HG02884 (cell line): ENCODE measurements around the gene MAN2B2.

Source experiments
- ATAC-seq: cut with Tn5 transposase; IDR thresholded peaks from one replicate; pipeline ENCODE4 v1.9.1; 2021; ENCODE audit warnings: mild to moderate bottlenecking, moderate library complexity; ENCODE audit not compliant: unreplicated experiment

Gene MAN2B2

DNA sequence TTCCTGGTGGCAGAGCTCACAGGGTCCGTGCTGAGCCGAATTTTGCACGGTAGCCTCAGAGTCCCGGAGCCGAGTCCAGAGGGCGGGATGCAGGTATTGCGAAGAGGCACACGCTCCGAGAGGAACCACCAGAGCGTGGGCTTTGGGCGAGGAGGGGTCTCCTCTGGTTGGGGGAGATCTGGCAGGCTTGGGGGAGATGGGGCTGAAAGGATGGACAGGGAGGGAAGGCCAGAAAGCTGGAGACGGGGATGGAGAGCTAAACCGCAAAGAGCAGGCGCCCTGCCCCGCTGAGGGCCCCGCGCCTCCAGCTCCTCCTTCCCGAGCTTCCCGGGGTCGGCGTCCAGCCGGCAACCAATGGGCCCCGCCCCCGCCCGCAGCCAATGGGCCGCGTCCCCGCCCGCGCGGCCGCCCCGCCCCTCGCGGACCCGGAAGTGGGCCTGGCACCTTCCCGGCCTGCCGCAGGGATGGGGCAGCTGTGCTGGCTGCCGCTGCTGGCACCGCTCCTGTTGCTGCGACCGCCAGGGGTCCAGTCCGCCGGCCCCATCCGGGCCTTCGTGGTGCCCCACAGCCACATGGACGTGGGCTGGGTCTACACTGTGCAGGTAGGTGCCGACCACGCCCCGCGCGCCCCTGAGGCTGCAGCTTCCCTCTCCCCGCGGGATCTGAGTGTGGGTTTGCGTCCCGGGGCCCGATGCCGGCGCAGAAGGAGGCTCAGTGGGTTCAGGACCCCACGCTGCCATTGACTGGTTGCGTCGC is at the start of gene MAN2B2:
Gene MAN2B2 (plus strand): TSS at position 443 of the 756 bp plus-strand sequence. CDS start 22 bp downstream, at position 465.
- peak; percentile 84 for ATAC-seq

DNA sequence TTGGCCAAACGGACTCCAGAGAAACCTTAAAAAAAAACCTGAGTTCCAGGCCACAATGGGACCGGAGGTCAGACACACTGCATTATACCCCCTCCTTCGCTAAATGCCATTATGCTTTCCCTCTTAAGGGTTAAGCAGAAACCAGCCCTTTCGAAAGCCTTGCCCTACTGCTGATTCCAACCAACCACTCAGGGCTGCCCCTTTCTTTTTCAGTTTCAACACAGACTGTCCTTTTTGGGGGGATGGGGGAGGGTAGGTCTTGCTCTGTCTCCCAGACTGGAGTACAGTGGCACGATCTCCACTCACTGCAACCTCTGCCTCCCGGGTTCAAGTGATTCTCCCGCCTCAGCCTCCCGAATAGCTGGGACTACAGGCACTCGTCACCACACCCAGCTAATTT is 49.5 kb upstream of the MAN2B2 start:
- no peak for ATAC-seq

DNA sequence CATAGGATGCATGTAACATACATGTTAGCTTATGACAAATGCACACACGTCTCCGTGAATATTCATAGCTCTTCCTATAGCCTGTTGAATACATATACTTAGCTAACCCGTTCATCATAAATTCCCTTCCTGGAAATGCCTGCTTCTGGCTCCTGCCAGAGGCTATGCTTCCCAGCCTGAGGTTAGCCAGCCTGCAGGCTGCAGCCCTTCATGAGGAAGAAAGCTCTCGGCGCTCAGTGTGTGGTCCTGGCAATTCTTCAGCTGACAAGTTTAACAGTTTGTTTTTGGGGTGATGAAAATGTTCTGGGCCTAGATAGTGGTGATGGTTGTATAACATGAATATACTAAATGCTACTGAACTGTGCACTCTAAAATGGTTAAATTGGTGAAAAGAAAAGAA is 48.8 kb upstream of the MAN2B2 start:
- no peak for ATAC-seq

DNA sequence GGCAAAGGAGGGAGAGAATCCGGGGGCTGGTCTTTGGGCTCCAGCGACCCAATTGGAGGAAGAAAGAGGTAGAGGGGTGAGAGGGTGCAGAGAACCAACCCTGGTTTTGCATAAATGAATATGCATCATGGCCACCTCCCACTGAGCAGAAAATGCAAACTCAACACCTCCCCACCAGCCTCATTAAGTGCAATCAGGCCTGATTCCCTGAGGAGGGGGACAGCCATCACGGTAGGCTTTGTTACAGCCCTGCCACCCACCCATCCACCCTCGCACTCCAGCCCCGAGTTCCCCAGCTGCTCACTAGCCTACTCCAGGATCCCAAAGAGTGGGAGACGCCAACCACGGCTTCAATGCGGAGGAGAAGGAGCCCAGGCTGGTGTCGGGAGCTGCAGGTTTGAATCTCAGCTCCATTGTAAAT is 48.3 kb upstream of the MAN2B2 start:
- no peak for ATAC-seq

DNA sequence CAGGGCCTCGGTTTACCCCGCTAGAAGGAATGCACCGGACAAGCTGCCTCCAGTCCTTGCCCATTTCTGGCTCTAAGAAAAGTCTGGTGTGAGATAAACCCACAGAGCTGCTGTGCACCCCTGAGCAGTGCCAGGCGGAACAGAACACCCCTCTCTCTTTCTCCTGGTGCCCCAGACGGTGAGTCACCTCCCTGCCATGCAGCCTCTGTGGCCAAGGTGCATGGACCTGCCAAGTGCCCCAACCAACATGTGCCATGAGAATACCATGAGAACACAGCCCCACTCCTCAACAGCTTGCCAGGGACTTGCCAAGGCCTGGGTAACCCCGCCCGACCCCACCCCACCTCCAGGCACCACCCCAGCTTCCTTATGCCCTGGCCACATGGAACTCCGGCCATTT is 47.7 kb upstream of the MAN2B2 start:
- no peak for ATAC-seq

DNA sequence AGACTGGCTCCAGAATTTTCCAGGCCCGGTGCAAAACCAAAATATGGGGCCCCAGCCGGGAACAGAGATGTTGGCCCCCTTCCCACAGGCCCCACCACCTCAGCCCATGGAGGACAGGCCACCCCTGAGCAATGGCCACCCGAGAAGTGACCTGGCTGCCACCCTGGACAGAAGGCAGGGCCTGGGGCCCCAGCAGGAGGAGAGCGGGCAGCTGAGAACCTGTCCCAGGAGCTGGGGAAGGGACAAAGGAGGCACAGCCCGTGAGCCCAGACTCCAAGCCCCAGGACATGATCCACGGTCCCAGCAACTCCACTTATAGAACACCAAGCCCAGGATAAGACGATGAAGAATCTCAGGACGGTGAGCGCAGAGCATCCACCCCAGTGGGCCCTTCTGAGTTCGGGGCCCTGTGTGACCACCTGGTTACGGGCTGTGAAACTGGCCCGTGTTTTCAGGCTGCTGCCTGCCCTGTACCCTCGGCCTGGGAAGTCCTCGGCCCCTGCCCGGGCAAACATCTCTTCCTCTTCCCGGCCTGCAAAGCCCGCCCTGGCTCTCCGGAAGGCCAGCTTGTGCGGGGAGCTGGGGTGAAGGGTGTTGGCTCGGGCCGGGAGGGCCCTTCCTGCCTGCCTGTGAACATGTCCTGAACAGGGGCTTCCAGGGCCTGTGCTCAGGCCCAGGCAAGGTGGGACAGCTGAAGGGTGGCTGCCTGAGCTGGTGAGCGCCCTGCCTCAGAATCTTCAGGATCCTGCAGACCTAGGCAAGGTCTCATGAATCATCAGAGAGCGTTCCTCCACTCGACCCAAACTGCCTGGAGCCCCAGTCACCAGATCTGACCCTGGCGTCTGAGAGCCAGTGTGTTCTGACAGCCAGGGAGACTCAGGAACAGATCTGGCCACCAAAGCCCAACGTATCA is 47.0 kb upstream of the MAN2B2 start:
- no peak for ATAC-seq

DNA sequence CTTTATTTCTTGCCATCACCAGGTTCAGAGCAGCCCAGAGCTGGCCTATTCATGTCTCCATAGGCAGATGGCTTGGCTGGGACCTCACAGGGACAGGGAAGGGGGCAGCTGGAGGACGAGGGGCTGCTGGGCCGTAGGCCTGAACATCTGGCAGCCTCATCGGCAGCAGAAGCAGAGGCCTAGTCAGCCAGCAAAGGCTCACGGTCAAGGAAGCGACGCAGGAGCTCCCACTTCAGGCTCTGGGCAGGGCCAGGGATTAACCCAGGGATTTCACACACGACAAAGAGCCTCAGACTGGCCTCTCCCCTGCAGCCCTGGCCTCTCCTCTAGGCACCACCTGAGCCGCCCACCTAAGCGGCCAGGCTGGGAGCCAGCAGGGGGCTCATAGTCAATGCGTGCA is 46.0 kb upstream of the MAN2B2 start:
- ATAC-seq = no peak

DNA sequence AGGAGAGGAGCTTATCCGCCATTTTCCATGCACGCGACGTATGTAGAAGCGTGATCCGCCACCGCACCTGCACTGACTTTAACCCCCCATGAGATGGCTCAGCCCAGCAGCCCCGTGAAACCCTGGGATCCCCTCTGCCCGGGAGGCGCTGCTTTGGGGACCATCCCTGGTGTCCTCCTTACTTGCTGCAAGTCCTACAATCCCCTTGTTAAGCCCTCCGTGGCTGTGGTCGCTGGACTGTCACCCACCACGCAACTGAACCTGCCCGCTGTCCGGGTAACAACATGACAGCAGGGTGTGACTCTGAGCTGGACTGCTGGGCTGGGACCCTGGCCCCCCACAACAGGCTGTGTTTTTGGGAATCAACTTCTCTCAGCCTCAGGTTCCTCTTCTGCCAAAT is 44.7 kb upstream of the MAN2B2 start:
- ATAC-seq = no peak

DNA sequence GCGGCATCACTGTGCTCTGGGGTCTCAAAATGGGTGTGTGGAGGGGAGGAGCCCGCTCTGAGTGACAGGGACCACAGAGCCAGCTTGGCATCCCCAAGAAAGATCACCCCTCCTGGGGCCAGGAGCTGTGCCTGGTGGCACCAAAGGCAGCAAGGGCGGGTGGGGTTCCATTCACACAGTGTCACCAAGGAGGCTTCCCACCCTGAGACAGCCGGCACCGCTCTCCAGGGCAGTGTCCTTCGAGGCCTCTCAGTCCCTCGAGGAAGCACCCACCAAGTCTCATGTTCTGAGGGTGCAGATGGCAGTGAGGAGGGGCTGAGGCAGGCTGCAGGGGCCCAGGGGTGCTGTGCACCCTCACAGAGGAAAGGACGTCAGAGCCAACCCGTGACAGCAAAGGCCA is 44.0 kb upstream of the MAN2B2 start:
- ATAC-seq = no peak

DNA sequence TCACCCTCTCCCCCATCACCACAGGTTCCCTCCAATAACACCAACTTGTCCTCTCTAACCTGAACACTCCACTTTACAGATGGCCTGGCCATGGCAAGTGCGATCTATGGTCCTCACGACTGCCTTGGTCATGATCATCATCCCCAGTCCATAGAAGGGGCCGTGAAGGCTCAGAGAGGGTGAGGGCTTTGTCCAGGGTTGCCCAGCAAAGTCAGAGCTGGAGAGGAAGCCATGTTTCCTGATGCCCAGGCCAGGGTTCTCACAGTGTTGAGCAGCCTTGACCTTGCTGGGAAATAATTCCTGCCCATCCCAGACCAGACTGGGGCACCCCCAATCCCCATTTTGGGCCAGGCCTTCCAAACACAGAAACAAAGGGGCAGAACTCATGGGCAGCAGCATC is 42.9 kb upstream of the MAN2B2 start:
- ATAC-seq = no peak

DNA sequence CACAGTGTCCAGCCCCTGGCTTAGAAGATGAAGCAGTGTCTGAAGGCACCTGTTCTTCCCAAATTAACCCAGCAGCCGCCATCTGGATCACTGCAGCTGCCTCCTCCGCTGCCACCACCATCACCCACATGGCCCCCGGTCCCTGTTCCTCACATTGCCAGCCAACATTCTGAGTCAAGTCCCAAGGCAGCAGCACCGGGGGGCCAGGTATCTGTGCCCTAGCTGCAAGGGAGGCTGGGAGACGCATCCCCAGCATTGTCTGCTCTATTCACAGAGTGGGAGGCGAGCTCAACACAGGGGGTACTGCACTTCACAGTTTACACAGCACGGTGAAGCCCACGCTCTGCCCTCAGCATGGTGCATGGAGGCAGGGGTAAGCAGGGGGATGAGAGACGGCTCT is 42.3 kb upstream of the MAN2B2 start:
- no peak for ATAC-seq

DNA sequence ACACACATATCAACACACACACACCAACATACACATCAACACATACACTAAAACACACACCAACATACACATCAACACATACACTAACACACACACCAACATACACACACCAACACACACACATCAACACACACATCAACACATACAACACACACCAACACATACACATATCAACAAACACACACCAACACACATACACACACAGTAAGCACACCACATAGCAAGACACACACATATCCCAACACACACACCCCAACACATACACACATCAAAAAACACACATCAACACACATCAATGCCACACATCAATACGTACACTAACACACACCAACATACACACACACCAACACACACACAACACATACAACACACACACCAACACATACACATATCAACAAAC is 40.9 kb upstream of the MAN2B2 start:
- ATAC-seq = no peak

DNA sequence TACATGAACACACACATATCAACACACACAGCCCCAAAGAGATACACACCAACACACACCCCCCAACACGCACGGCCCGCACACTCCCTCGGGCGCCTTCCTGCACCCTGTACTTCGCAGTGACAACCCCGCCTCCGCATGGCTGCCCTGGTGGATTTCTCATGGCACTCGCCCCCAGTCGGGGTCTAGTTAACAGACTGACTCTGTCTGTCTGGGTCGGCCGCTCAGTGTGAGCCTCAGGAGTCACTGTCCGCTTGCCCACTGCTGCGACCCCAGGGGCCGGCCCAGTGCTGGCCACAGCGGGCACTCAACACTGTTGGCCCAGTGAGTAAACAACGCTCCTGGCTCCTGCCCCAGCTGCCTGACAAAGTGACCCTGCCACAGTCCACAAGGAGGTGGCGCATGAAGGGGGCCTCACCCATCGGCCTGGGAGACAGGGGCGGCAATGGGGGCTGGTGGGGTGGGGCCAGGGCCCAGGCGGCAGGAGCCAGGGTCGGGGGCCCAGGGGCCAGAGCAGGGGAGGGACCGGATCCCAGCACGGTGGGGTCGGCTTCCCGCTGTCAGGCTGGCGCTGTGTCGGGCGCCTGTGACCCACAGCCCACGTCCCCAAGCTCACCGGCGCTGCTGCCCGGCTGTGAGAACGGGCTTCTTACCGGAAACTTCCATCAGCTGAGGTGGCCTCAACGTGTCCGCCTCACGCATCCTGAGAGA is 40.2 kb upstream of the MAN2B2 start:
- no peak for ATAC-seq

DNA sequence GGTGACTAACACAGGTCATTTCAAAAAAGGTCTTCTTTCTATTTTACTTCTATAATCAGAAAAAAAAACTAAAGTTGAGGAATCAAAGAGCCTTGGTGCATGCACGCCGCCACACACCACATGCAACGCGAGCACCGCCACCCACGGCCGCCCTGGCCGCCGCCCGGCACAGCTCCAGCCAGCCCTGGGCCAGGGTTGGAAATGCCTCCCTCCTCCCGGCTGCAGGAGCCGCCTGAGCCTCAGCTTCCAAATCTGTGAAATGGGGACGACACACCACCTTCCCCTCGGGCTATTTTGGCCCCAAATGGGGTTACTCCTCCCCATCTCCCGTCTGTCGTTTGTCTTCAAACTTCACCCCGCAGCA is 39.7 kb upstream of the MAN2B2 start:
- no peak for ATAC-seq

DNA sequence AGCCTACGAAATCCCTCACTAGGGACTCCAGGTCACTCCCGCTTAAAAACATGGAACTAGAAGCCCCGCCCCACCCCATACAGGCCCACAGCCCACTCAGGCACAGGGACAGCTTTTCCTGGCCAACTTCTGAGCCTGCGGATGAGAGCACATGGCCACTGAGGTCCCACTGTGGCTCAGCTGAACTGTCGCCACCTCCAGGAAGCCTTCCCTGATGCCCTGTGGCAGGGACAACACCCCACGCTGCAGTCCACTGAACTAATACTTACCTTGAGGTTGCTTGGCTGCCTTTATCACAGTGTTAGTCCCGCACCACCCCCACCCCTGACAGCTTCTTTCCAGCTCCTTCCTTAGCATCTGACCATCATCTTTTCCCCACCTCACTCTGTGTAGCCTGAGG is 39.3 kb upstream of the MAN2B2 start:
- no peak for ATAC-seq

DNA sequence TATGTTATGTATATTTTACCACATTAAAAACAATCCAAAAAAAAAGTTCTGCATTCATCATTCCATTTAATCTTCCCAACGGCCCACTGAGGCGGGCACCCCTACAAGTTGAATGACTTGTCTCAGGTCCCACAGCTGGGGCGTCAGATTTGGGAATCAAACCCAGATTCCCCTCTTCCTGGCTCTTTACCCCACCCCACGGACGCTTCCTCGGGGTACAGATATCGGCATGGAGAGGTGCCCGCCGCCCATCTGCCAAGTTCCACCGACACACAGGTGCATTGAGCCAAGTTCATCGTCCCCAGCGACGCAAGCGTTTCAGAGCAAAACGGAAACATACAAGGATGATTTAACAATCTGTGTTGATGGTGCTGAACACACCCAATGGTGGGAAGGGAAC is 36.9 kb upstream of the MAN2B2 start:
- no peak for ATAC-seq

DNA sequence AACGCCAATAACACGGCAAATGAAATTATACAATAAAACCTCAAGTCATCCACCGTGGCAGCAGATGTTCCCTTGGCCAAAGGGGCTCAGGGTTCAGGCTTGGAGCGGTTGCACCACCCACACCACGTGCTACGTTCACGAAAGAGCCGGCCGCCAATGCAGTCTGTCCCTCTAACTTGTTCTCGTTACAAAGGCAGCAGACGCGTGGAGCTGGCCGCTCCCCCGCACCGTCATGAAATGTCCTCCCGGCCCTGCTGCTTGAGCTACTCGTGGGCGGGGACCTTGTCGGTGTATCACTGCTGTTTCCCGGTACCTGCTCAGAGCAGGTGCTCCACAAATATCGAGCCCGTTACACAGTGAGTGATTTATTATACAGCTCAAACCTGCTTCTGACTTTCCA is 36.4 kb upstream of the MAN2B2 start:
- no peak for ATAC-seq

DNA sequence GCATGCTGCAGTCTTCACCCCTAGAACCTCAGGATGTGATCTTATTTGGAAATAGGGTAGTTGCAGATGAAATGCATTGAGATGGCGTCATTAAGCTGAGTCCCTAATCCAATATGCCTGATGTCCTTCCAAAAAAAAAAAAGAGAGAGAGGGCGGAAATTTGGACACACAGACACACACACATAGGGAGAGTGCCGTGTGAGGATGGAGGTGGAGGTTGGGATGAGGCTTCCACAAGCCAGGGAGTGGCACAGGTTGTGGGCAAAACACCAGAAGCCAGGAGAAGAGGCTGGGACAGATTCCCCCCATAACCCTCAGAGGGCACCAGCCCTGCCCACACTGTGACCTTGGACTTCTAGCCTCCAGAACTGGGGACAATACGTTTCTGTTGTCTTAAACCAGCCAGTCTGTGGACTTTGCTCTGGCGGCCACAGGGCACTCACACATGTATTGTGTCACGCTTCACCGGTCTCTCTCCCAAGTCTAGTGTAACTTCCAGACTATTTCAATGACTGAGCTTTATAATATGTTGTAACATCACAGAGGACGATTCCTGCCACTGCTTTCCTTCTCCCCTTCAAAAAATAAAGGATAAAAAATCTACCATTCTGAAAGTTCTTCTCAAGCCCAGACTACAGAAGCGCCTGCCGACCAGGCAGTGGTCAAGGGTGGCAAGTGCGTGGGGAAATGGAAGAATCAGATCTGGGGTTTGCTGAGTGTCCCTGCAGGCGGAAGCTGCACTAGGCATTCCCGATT is 35.8 kb upstream of the MAN2B2 start:
- ATAC-seq = no peak

DNA sequence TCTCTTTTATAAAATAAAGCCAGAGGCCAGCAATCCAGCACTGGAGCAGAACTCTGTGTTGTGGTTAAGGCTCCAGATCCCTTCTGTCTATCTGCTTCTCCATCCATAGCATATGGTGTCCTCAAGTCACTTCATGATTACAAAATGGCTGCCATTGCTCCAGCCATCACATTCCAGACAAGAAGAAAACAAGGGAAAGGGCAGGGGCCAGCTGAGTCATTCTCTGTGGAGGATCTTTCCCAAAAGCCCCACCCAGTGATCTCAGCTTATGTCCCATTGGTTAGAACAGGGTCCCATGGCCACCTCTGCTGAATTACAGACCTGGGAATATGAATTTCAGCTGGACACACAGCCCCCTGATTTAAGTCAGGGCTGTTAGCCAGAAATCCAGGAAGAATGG is 34.1 kb upstream of the MAN2B2 start:
- no peak for ATAC-seq

DNA sequence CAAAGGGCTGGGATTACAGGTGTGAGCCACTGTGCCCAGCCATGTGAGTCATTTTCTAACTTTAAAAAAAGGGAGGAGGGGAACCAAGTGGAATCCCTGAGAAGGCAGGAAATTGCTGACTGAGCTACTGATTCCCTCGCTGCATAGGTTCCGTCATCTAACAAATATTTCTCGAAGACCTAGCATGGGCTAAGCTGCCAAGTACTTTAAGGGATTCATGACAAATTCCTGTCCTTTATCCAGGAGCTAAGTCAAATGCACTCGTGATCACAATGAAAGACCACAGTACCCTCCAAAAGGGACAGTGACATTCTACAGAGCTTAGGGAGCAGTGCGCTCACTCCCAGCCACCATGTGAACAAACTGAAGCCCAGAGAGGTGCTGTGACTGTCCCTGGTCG is 33.2 kb upstream of the MAN2B2 start:
- ATAC-seq = no peak

DNA sequence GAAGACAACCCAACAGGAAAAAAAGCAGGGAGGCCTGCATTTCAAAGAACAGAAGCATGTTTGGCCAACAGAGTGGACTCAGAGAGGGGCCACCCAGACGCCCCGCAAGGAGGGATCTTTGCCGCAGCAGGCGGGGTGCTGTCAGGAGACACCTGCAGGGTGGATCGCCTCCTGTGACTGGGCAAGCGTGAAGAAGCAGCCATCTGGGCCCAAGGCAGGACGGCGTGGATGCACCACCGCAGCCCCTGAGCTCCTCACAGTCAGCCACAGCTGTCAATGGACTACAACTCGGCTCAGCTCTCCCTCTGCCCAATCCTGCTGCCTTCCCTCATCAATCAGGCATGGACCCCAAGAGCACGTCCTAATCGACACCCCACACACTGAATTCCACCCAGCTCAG is 32.0 kb upstream of the MAN2B2 start:
- ATAC-seq = no peak
